Renal cortical epithelial cell (primary cell): ENCODE results near the gene DHDDS. TPM values are rescaled to one million over a fixed set of nuclear protein-coding genes. Genes with fewer than 3 reads are reported as not detected.
A peak's percentile ranks its signal among the peaks of the same experiment; 100 is the strongest.
"Not testable (repeated sequence)": the region's sequence is repeated elsewhere in the genome, so short reads cannot be mapped to it uniquely, and the experiment has no call there.

ENCODE experiments used
- DNase-seq: peaks from one replicate; pipeline ENCODE4 v3.0.0-alpha.2; 2011; ENCODE audit warnings: low read depth
- total RNA-seq: library from RNA; depleted of rRNA; stranded (reverse); fragments of >200 nt; gene quantifications from 2 replicates; pipeline ENCODE4 v1.2.3, GENCODE V29; 2014

The DHDDS gene
- 39.1 and 43.9 TPM in 2 replicates for total RNA-seq

GRCh38 chr1:26431979-26432695 lies at the start of gene DHDDS:
TSS of gene DHDDS (plus strand) at chr1:26432321. CDS start at chr1:26432946, 625 bp downstream.
- DNase-seq = peak; percentile 91

GRCh38 chr1:26384076-26384475 lies 48.0 kb upstream of the DHDDS start:
- no peak for DNase-seq

- not testable (repeated sequence) for DNase-seq
Observed at GRCh38 chr1:26385063-26385462, 47.1 kb upstream of the DHDDS start.

DNA sequence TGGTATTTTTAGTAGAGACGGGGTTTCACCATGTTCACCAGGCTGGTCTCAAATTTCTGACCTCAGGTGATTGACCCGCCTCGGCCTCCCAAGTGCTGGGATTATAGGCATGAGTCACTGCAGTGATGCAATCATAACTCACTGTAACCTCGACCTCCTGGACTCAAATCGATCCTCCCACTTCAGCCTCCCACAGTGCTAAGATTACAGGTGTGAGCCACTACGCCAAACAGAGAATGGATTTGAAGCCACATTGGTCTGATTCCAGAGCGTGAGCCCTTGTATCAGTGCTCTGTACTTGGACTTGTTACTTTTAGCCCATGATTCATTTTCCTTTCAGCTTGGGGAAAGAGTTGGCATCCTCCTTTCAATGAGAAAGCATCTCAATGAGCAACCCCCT lies 44.7 kb upstream of the DHDDS start:
- peak; percentile 76 for DNase-seq

GRCh38 chr1:26388791-26389445 lies 43.2 kb upstream of the DHDDS start:
- peak; percentile 30 for DNase-seq

DNA sequence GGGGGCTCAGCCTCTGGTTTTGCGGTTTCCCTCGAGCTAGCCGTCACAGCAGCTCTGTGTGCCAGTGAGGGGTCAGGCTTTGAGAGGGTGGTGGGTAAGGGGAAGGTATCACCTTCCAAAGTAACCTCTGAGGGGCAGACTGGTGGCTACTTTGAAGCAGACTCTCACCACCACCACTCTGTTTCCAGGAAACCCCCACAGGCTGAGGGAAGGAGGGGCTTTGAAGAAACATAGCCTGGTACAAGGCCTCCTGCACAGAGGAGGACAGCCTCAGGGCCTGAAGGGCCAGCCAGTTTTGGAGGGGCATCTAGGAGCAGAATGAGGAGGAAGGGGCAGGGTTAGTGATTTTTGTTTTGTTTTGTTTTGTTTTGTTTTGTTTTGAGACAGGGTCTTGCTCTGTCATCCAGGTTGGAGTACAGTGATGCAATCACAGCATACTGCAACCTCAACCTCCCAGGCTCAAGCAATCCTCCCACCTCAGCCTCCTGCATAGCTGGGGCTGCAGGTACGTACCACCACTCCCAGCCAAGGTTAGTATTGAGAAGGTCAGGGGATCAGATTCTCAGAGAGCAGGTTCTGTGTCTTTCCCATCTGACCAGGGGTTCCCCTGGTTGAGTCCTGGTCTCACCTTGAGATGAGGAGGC lies 42.4 kb upstream of the DHDDS start:
- no peak for DNase-seq

DNA sequence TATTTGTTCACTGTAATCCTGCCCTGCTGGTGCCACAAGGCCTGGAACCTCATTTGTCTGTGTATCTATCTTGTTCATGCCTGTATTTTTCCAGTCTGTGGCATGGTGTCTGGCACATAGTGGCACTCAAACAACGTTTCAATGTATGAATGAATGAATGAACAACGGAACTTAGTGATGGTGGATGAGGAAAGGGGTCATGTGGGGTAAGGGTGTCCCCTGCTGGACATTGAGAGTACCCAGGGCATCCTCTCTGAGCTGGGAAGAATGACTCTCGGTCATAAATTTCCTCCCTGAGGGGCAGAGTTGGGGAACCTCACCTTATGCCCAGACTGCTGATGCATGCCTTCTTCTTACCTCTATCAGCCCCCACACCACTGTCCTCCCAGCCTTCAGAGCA lies 40.7 kb upstream of the DHDDS start:
- peak; percentile 50 for DNase-seq

- DNase-seq = no peak
Observed at GRCh38 chr1:26395754-26396153, 36.4 kb upstream of the DHDDS start.

DNA sequence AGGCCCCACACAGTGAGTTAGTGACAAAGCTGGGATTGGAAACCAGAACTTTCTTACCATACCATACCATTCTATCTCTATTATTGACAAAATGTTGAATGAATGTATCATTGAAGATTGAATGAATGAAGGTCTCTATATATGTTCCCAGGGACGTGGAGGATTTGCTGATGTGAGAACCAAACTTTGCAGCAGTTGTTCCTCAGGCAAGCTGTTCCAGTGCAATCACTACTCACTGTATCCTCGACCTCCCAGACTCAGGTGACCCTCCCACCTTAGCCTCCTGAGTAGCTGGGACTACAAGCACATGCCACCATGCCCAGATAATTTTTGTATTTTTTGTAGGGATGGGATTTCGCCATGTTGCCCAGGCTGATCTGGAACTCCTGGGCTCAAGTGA lies 33.1 kb upstream of the DHDDS start:
- no peak for DNase-seq

DNA sequence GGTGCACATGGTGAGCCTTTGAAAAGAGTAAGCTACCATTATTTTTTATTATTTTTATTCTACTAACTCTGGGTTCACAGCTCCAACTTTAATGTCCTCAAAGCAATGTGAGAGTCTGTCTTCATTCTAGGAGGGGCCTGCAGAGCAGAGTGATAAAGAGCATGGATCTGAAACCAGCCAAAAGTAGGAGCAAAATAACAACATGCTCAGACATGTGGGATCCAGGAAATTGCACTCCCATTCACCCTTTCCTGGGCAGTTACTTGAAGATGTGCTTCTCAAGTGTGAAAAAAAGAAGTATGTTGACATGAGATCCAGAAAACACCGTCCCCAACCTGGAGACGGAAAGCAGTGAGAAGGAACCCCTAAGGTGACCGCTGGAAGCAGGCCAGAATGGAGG lies 30.2 kb upstream of the DHDDS start:
- DNase-seq = no peak

GRCh38 chr1:26403656-26404055 lies 28.5 kb upstream of the DHDDS start:
- no peak for DNase-seq

DNA sequence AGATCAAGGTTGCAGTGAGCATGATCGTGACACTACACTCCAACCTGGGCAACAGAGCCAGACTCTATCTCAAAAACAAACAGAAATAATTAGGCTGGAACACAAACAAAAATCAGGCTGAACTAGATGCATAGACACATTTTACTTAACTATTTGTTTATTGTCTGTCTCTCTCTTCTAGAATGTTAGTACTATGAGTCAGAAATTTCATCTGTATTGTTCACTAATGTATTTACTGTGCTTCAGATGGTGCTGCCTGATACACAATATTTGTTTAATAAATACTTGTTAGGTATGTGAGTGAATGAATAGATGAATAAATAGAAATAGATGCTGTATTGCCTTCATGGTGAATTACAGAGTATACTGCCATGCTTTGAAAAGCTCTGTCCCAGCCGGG lies 27.5 kb upstream of the DHDDS start:
- peak; percentile 20 for DNase-seq

- DNase-seq = no peak
Observed at GRCh38 chr1:26405281-26405915, 26.7 kb upstream of the DHDDS start.

GRCh38 chr1:26408604-26409003 lies 23.5 kb upstream of the DHDDS start:
- DNase-seq = peak; percentile 55

GRCh38 chr1:26409191-26409807 lies 22.8 kb upstream of the DHDDS start:
- no peak for DNase-seq

DNA sequence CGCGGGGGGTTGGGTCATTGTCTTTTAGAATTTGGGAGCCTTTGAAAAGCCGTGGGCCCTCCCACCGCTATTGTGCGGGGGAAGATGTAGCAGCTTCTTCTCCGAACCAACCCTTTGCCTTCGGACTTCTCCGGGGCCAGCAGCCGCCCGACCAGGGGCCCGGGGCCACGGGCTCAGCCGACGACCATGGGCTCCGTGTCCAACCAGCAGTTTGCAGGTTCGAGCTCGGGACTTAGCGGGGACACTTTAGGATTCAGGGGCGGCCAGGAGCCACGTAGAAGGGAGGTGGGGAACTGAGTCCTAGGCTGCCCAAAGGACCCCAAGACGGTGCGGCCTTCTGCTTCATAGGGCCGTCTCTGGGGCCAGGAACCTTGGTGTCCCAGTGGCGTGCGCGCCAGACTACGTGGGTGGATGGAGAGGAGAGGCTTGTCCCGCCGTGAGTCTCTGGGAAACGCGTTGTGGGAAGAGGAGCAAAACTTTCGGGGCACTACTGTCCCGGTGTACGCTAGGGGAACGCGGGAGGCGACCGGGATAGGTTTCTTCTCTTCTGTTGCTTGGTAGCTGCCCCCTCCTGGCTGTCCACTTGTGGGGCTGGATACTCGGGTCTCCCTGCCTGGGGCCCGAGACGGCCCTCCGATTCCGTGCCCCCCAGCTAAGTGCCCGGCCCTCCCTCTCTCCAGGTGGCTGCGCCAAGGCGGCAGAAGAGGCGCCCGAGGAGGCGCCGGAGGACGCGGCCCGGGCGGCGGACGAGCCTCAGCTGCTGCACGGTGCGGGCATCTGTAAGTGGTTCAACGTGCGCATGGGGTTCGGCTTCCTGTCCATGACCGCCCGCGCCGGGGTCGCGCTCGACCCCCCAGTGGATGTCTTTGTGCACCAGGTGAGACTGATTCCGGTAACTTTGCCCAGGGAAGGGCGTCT lies 21.2 kb upstream of the DHDDS start, which contains the start of gene LIN28A:
TSS of gene LIN28A (plus strand) at position 112 of the 918 bp plus-strand sequence. CDS start at position 187, 75 bp downstream.
- DNase-seq = no peak

DNA sequence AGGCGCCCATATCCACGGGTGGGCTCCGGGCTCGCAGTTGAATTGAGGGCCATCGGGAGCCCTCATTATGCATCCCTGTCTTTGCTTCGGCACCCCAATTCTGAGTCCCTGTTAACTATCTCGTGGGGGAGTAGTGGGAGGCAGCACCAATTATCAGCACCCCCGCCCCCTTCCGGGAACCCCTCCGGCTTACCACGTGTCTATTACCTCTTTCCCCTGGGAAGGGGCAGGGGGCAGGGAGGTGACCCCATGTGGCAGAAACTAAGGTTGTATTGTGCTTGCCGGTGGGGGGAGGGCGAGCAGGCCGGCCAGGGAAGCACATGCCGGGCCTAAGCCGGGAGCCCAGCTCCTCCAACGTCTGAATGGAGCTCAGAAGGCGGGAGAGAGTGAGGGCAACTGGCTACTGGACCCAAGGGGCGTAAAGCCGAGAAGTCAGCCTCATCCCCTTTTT lies 20.5 kb upstream of the DHDDS start:
- no peak for DNase-seq

DNA sequence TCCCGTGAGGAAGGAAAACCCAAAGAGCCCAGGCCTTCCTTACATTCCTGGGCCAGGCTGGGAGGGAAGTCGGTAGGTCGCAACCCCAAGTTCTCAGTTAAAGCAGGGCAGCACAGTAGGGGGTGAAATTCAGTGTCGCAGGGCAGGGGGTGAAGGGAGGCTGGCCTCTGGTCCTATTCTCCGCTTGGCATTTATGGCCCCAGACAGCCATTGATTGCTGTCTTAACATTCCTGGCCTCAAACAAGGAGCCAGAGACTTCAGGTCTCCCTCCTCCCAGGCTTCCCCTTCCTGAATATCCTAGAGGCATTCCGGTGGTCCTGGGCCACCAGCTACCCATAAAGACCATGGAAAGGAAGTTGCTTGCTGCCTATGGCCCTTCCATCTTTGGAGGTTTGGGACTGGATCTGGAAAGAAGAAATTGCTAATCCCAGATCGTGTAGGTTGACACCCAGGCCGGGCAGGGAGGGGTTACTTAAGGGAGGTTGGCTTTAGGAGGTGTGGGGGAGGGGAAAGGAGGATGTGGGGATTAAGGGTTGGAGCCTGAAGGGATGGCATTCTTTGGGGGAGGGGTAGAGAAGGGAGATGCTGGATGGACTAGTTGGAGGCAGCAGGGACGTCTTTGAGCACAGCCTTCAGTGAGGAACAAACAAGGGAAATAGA lies 19.8 kb upstream of the DHDDS start:
- no peak for DNase-seq

GRCh38 chr1:26413031-26413430 lies 19.1 kb upstream of the DHDDS start:
- DNase-seq = no peak

- DNase-seq = peak; percentile 53
Observed at GRCh38 chr1:26417111-26417759, 14.9 kb upstream of the DHDDS start.
